Measurements from ENCODE around the gene OPCML. TPM values are rescaled to one million over a fixed set of nuclear protein-coding genes. Genes with fewer than 3 reads are reported as not detected.

OPCML gene
- total and polyA plus RNA-seq, 2 experiments from 2014 or later, result 1.2 to 4.4 TPM

- TF ChIP-seq CTCF (conservative IDR thresholded peaks at IDR 0.05; ENCODE audit: low read depth in 2 of 2) (no peak), POLR2AphosphoS5 (IDR thresholded peaks at IDR 0.05; ENCODE audit: low read depth) (no peak), ETS1 (IDR thresholded peaks at IDR 0.05) (no peak), EZH2phosphoT487 (IDR thresholded peaks at IDR 0.05; ENCODE audit: unreplicated experiment) (no peak), ZNF114 (CRISPR knock-in tag; IDR thresholded peaks at IDR 0.05) (no peak), CREB1 (CRISPR knock-in tag; IDR thresholded peaks at IDR 0.05; ENCODE audit: low read depth) (no peak), ZNF331 (CRISPR knock-in tag; IDR thresholded peaks at IDR 0.05; ENCODE audit: low read depth) (no peak), STAT1 (IDR thresholded peaks at IDR 0.05; ENCODE audit: unreplicated experiment) (no peak)
These were observed 669.4 kb downstream of the OPCML start (continued) for GRCh38 chr11:132862933-132863332.

- Histone ChIP-seq H2AFZ (no peak overlapping the region), H3K36me3 (ENCODE audit: insufficient read depth) (no peaks in the 10 kb centered on the region), H3K4me1 (ENCODE audit: insufficient read depth) (peaks cover 18% of the 10 kb centered on the region), H3K4me3 (no peak overlapping the region), H3K27ac (ENCODE audit: low read depth) (no peak overlapping the region), H3F3A (replicated peaks; ENCODE audit: low read depth) (no peaks in the 10 kb centered on the region), H4K20me1 (replicated peaks; ENCODE audit: insufficient read depth) (no peaks in the 10 kb centered on the region), H3K9me2 (ENCODE audit: insufficient read depth) (no peaks in the 10 kb centered on the region), H3K4me2 (no peak overlapping the region), H3K79me2 (replicated peaks; ENCODE audit: insufficient read depth) (no peaks in the 10 kb centered on the region), H3K27me3 (ENCODE audit: insufficient read depth) (no peaks in the 10 kb centered on the region)
- Mint-ChIP-seq H3K36me3 (ENCODE audit: low read depth) (peaks cover under 1% of the 10 kb centered on the region; the same call in 1 of the 3 replicates), H3K4me1 (peaks cover 25% of the 10 kb centered on the region), H3K27ac (no peak overlapping the region), H3K27me3 (ENCODE audit: insufficient read depth, low read depth, poor library complexity) (peaks cover 6% of the 10 kb centered on the region), H3K4me3 (no peak overlapping the region), H3K9me3 (peaks cover under 1% of the 10 kb centered on the region; the same call in 2 of the 3 replicates)
- no peak for ATAC-seq
- DNase-seq (ENCODE audit: low spot score), result no peak
- TF ChIP-seq ZNF114 (CRISPR knock-in tag; IDR thresholded peaks at IDR 0.05) (no peak), ETS1 (IDR thresholded peaks at IDR 0.05) (no peak), CREB1 (CRISPR knock-in tag; IDR thresholded peaks at IDR 0.05; ENCODE audit: low read depth) (no peak), ZNF331 (CRISPR knock-in tag; IDR thresholded peaks at IDR 0.05; ENCODE audit: low read depth) (no peak), ZNF462 (CRISPR knock-in tag; IDR thresholded peaks at IDR 0.05) (no peak), EZH2phosphoT487 (IDR thresholded peaks at IDR 0.05; ENCODE audit: unreplicated experiment) (no peak), JUNB (IDR thresholded peaks at IDR 0.05; ENCODE audit: unreplicated experiment) (no peak), POLR2AphosphoS5 (IDR thresholded peaks at IDR 0.05; ENCODE audit: low read depth) (no peak), CTCF (conservative IDR thresholded peaks at IDR 0.05; ENCODE audit: low read depth in 2 of 2) (no peak), STAT1 (IDR thresholded peaks at IDR 0.05; ENCODE audit: unreplicated experiment) (no peak)
These were observed 670.2 kb downstream of the OPCML start for GRCh38 chr11:132862137-132862536.

All from GM23338 (cell line).